GM19372 (cell line): ENCODE data around the gene ADGRE3.
"Not testable (repeated sequence)": the region's sequence is repeated elsewhere in the genome, so short reads cannot be mapped to it uniquely, and the experiment has no call there.

Experiments
- ATAC-seq: cut with Tn5 transposase; IDR thresholded peaks from one replicate; pipeline ENCODE4 v1.9.1; 2021; ENCODE audit warnings: mild to moderate bottlenecking, low read depth, moderate library complexity; ENCODE audit not compliant: unreplicated experiment

Gene ADGRE3

GRCh38 chr19:14606627-14607026 is 68.0 kb downstream of the ADGRE3 start:
- no peak for ATAC-seq

GRCh38 chr19:14603990-14604387 is 70.7 kb downstream of the ADGRE3 start:
- ATAC-seq: no peak

- no peak for ATAC-seq
Measured at GRCh38 chr19:14599548-14600147, 75.0 kb downstream of the ADGRE3 start.

- ATAC-seq: no peak
Measured at GRCh38 chr19:14595558-14595957, 79.1 kb downstream of the ADGRE3 start.

GRCh38 chr19:14589433-14589832 is 85.2 kb downstream of the ADGRE3 start:
- not testable (repeated sequence) for ATAC-seq

GRCh38 chr19:14585187-14585586 is 89.5 kb downstream of the ADGRE3 start:
- not testable (repeated sequence) for ATAC-seq

GRCh38 chr19:14584372-14584771 is 90.3 kb downstream of the ADGRE3 start:
- ATAC-seq: not testable (repeated sequence)

GRCh38 chr19:14582894-14583340 is 91.7 kb downstream of the ADGRE3 start, which contains the start of gene CLEC17A:
CLEC17A (plus strand) TSS chr19:14583084; CDS start chr19:14583161, 77 bp downstream.
- ATAC-seq: no peak

- ATAC-seq: no peak
Measured at GRCh38 chr19:14580623-14581237, 93.9 kb downstream of the ADGRE3 start.

GRCh38 chr19:14577885-14578427 is 96.7 kb downstream of the ADGRE3 start:
- ATAC-seq: no peak

GRCh38 chr19:14577264-14577663 is 97.4 kb downstream of the ADGRE3 start:
- no peak for ATAC-seq

- no peak for ATAC-seq
Measured at GRCh38 chr19:14576363-14576762, 98.3 kb downstream of the ADGRE3 start.

GRCh38 chr19:14575428-14575980 is 99.1 kb downstream of the ADGRE3 start:
- ATAC-seq: no peak

GRCh38 chr19:14571695-14572490 is 102.8 kb downstream of the ADGRE3 start, which contains the start of gene NDUFB7:
NDUFB7 (minus strand) TSS chr19:14572066; CDS start chr19:14572000, 66 bp downstream.
- ATAC-seq: peak; percentile 86

- ATAC-seq: no peak
Measured at GRCh38 chr19:14570864-14571527, 103.6 kb downstream of the ADGRE3 start.
